HepG2 (cell line): Measurements from ENCODE around the gene PAPOLA. TPM values are rescaled to one million over a fixed set of nuclear protein-coding genes. Genes with fewer than 3 reads are reported as not detected.

ENCODE experiments used
- ATAC-seq: fragments of 200-7000 bp; cut with Tn5 transposase; 3 replicates; pipeline ENCODE4 v1.9.1; 2020; ENCODE audit warnings: mild to moderate bottlenecking, moderate library complexity
- BruUV-seq: library from RNA; stranded (reverse); fragments of 400-500 nt; replicated peaks from 2 replicates; lab custom pipeline; 2021; lab: Mats Ljungman, UMichigan
- CTCF ChIA-PET: fragments of 300-600 bp; formaldehyde crosslinking; extraction: SDS; loops from one replicate; lab custom pipeline; 2021; ENCODE audit warnings: low total read pairs, inconsistent platforms, low intra/inter-chr PET ratio; lab: Yijun Ruan, JAX
- POLR2A ChIA-PET: fragments of 350-600 bp; sonication (Branson Sonifier 250); formaldehyde crosslinking; loops from one replicate; lab custom pipeline; 2020; ENCODE audit warnings: antibody characterized with exemption, inconsistent platforms; lab: Yijun Ruan, JAX
- DNase-seq: peaks from one replicate; pipeline ENCODE4 v3.0.0-alpha.2; 2015; ENCODE audit warnings: low spot score
- FAIRE-seq: peaks from 3 replicates; lab custom pipeline; 2011; peaks lifted over from hg19 to GRCh38; lab: Jason Lieb, UNC
- H2AFZ ChIP-seq: one replicate; pipeline ENCODE4 v1.6.1; 2011; ENCODE audit warnings: low read length, inconsistent platforms
- H3K27ac ChIP-seq: fragments of 300-600 bp; 3 replicates; pipeline ENCODE4 v1.8.0; 2011; ENCODE audit warnings: mixed run types, mild to moderate bottlenecking, mixed read lengths, low read length, inconsistent platforms; ENCODE audit not compliant: insufficient read depth; ENCODE audit errors: extremely low read length
- H3K27me3 ChIP-seq, 2 experiments: fragments of 200-600 bp in 1 of 2; 2 replicates in 1 of 2; 3 replicates in 1 of 2; pipeline versions ENCODE4 v1.6.0 to v1.8.0; 2011; ENCODE audit warnings: low read length in 2 of 2, mild to moderate bottlenecking in 2 of 2, moderate library complexity in 2 of 2, inconsistent platforms in 1 of 2; ENCODE audit not compliant: insufficient read depth in 2 of 2, control insufficient read depth in 1 of 2
- H3K36me3 ChIP-seq, 2 experiments: fragments of 200-600 bp in 1 of 2; replicated peaks in 1 of 2; 2 replicates in 1 of 2; 3 replicates in 1 of 2; pipeline versions ENCODE4 v1.5.1 to v1.8.0; 2011; ENCODE audit warnings: low read length in 2 of 2, inconsistent platforms in 1 of 2; ENCODE audit not compliant: insufficient read depth in 2 of 2, control insufficient read depth in 1 of 2
- H3K4me1 ChIP-seq: 2 replicates; pipeline ENCODE4 v1.5.1; 2012; ENCODE audit warnings: low read length, inconsistent platforms; ENCODE audit not compliant: insufficient read depth
- H3K4me2 ChIP-seq: 2 replicates; pipeline ENCODE4 v1.6.0; 2011; ENCODE audit warnings: low read depth, low read length, inconsistent platforms
- H3K4me3 ChIP-seq, 3 experiments: fragments of 200-600 bp in 1 of 3; sonication (generic), shearing (Covaris generic) in 1 of 3; replicated peaks in 1 of 3; 2 replicates each; pipeline ENCODE4 v1.5.1; 2011 to 2016; ENCODE audit warnings: low read length in 3 of 3, inconsistent platforms in 2 of 3, low read depth in 2 of 3, mild to moderate bottlenecking in 2 of 3, control low read depth in 1 of 3, mixed read lengths in 1 of 3; ENCODE audit not compliant: insufficient read depth in 1 of 3
- H3K79me2 ChIP-seq: one replicate; pipeline ENCODE4 v1.6.1; 2011; ENCODE audit warnings: low read length, inconsistent platforms; ENCODE audit not compliant: insufficient read depth
- H3K9ac ChIP-seq: 2 replicates; pipeline ENCODE4 v1.6.0; 2011; ENCODE audit warnings: mild to moderate bottlenecking, low read depth, low read length, inconsistent platforms; ENCODE audit not compliant: insufficient read depth
- H3K9me3 ChIP-seq: 2 replicates; pipeline ENCODE4 v1.5.1; 2012; ENCODE audit warnings: mild to moderate bottlenecking, low read length
- H4K20me1 ChIP-seq: 2 replicates; pipeline ENCODE4 v1.6.0; 2011; ENCODE audit warnings: inconsistent platforms, mild to moderate bottlenecking, low read length, moderate library complexity; ENCODE audit not compliant: insufficient read depth
- PAX8 ChIP-seq: sonication (generic); formaldehyde crosslinking; IDR thresholded peaks from 2 replicates; pipeline ENCODE4 v1.8.0; 2022; ENCODE audit warnings: mild to moderate bottlenecking, missing genetic modification reagents, borderline replicate concordance
- SP5 ChIP-seq: IDR thresholded peaks from 2 replicates; pipeline ENCODE4 v1.6.1; 2016; ENCODE audit warnings: low read depth, borderline replicate concordance
- ZNF383 ChIP-seq: sonication (generic); formaldehyde crosslinking; IDR thresholded peaks from 2 replicates; pipeline ENCODE4 v1.4.0; 2020; ENCODE audit warnings: missing genetic modification reagents, mild to moderate bottlenecking, borderline replicate concordance
- ZNF547 ChIP-seq: sonication (generic); formaldehyde crosslinking; IDR thresholded peaks from 2 replicates; pipeline ENCODE4 v1.5.1; 2020; ENCODE audit warnings: mild to moderate bottlenecking, missing genetic modification reagents
- ZNF619 ChIP-seq: sonication (generic); formaldehyde crosslinking; IDR thresholded peaks from 2 replicates; pipeline ENCODE4 v1.4.0; 2020; ENCODE audit warnings: mild to moderate bottlenecking, missing genetic modification reagents
- ZNF773 ChIP-seq: sonication (generic); formaldehyde crosslinking; IDR thresholded peaks from 2 replicates; pipeline ENCODE4 v1.4.0; 2020; ENCODE audit warnings: missing genetic modification reagents, borderline replicate concordance
- ZNF780A ChIP-seq: sonication (generic); formaldehyde crosslinking; IDR thresholded peaks from 2 replicates; pipeline ENCODE4 v1.8.0; 2022; ENCODE audit warnings: mild to moderate bottlenecking, missing genetic modification reagents, moderate library complexity
- ZSCAN22 ChIP-seq: sonication (generic); formaldehyde crosslinking; IDR thresholded peaks from 2 replicates; pipeline ENCODE4 v1.4.0; 2020; ENCODE audit warnings: mild to moderate bottlenecking, missing genetic modification reagents
- WGBS: methylation state at CpG from one replicate; pipeline ENCODE4 v1.1.6; 2017; ENCODE audit warnings: low lambda C conversion rate; 5-methylcytosine and 5-hydroxymethylcytosine counted together
- in situ Hi-C: cut with HindIII; loops from 2 replicates; pipeline ENCODE4 v1.10.0; 2017; ENCODE audit warnings: low pct_unique_long_range_greater_than_20kb; ENCODE audit not compliant: extremely low pct_ligation_motif_present
- intact Hi-C: fragments of 100-400 bp; cut with micrococcal nuclease; formaldehyde crosslinking; loops from one replicate; pipeline ENCODE4 v1.10.0; 2022; ENCODE audit not compliant: unreplicated experiment
- polyA plus RNA-seq, 8 experiments: library from polyadenylated mRNA; depleted of rRNA in 3 of 8; stranded (reverse) in 7 of 8; unstranded in 1 of 8; fragments of >200 nt; fragmentation: Illumina TruSeq in 4 of 8; extraction: Trizol in 4 of 8; gene quantifications; 2 replicates each; pipeline versions ENCODE4 v1.2.1 to v1.2.3, GENCODE V29; 2011 to 2016; ENCODE audit warnings: low read depth in 4 of 8, missing spikeins in 1 of 8, mixed read lengths in 1 of 8; ENCODE audit not compliant: insufficient read depth in 1 of 8
- total RNA-seq, 5 experiments: library from RNA; depleted of rRNA; stranded (reverse); fragments of >200 nt; fragmentation: Illumina TruSeq; extraction: Trizol; gene quantifications; 2 replicates each; pipeline ENCODE4 v1.2.3, GENCODE V29; 2016; ENCODE audit warnings: low read depth in 1 of 5
- TF ChIP-seq, protein P1 (sequence below): sonication (generic); formaldehyde crosslinking; IDR thresholded peaks from 2 replicates; pipeline ENCODE4 v1.4.0; 2020; ENCODE audit warnings: mild to moderate bottlenecking, low read depth, missing genetic modification reagents
- TF ChIP-seq, protein P2 (sequence below): sonication (generic); formaldehyde crosslinking; IDR thresholded peaks from 2 replicates; pipeline ENCODE4 v1.5.0; 2020; ENCODE audit warnings: missing genetic modification reagents
- TF ChIP-seq, protein P3 (sequence below): sonication (generic); formaldehyde crosslinking; IDR thresholded peaks from 2 replicates; pipeline ENCODE4 v1.4.0; 2020; ENCODE audit warnings: missing genetic modification reagents, mild to moderate bottlenecking, borderline replicate concordance
- TF ChIP-seq, protein P4 (sequence below): sonication (generic); formaldehyde crosslinking; IDR thresholded peaks from 2 replicates; pipeline ENCODE4 v1.5.0; 2020; ENCODE audit warnings: missing genetic modification reagents
- TF ChIP-seq, protein P5 (sequence below): sonication (generic); formaldehyde crosslinking; IDR thresholded peaks from 2 replicates; pipeline ENCODE4 v1.5.0; 2020; ENCODE audit warnings: missing genetic modification reagents, mild to moderate bottlenecking, borderline replicate concordance

Gene PAPOLA
- total and polyA plus RNA-seq, 2 of the 13 experiments (the other 11 are each of a cell fraction or from before 2014, with no cell fraction given) = 103 to 151 TPM

GRCh38 chr14:96587823-96588385, 85.7 kb downstream of the PAPOLA start:
- WGBS = 60% methylated on average over 5 of the region's 6 CpGs
- intact Hi-C loops = no loop called here
- in situ Hi-C loops = loop anchor here (10.0 kb wide), 1 partner anchor 257 kb away; no protein-coding TSS in a partner anchor
- no peak for DNase-seq
- H3K27me3 ChIP-seq = peaks cover 0 to 17% of the 10 kb centered on the region in 2 experiments; a peak in 3 of 5 replicates
- ChIA-PET POLR2A (no interaction called here), CTCF (no interaction called here)
- H3K9me3 ChIP-seq = no peaks in the 10 kb centered on the region
- TF ChIP-seq ZNF780A (CRISPR knock-in tag) = no peak
- TF ChIP-seq, protein P1, sequence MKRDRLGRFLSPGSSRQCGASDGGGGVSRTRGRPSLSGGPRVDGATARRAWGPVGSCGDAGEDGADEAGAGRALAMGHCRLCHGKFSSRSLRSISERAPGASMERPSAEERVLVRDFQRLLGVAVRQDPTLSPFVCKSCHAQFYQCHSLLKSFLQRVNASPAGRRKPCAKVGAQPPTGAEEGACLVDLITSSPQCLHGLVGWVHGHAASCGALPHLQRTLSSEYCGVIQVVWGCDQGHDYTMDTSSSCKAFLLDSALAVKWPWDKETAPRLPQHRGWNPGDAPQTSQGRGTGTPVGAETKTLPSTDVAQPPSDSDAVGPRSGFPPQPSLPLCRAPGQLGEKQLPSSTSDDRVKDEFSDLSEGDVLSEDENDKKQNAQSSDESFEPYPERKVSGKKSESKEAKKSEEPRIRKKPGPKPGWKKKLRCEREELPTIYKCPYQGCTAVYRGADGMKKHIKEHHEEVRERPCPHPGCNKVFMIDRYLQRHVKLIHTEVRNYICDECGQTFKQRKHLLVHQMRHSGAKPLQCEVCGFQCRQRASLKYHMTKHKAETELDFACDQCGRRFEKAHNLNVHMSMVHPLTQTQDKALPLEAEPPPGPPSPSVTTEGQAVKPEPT (CRISPR knock-in tag) = no peak
- no peak for TF ChIP-seq PAX8 (CRISPR knock-in tag)
- no peak for TF ChIP-seq ZNF773 (CRISPR knock-in tag)
- TF ChIP-seq, protein P2, sequence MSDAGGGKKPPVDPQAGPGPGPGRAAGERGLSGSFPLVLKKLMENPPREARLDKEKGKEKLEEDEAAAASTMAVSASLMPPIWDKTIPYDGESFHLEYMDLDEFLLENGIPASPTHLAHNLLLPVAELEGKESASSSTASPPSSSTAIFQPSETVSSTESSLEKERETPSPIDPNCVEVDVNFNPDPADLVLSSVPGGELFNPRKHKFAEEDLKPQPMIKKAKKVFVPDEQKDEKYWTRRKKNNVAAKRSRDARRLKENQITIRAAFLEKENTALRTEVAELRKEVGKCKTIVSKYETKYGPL (CRISPR knock-in tag) = no peak
- TF ChIP-seq ZSCAN22 = no peak
- TF ChIP-seq, protein P3, sequence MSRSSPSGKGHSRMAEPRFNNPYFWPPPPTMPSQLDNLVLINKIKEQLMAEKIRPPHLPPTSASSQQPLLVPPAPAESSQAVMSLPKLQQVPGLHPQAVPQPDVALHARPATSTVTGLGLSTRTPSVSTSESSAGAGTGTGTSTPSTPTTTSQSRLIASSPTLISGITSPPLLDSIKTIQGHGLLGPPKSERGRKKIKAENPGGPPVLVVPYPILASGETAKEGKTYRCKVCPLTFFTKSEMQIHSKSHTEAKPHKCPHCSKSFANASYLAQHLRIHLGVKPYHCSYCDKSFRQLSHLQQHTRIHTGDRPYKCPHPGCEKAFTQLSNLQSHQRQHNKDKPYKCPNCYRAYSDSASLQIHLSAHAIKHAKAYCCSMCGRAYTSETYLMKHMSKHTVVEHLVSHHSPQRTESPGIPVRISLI = no peak
- TF ChIP-seq, protein P4, sequence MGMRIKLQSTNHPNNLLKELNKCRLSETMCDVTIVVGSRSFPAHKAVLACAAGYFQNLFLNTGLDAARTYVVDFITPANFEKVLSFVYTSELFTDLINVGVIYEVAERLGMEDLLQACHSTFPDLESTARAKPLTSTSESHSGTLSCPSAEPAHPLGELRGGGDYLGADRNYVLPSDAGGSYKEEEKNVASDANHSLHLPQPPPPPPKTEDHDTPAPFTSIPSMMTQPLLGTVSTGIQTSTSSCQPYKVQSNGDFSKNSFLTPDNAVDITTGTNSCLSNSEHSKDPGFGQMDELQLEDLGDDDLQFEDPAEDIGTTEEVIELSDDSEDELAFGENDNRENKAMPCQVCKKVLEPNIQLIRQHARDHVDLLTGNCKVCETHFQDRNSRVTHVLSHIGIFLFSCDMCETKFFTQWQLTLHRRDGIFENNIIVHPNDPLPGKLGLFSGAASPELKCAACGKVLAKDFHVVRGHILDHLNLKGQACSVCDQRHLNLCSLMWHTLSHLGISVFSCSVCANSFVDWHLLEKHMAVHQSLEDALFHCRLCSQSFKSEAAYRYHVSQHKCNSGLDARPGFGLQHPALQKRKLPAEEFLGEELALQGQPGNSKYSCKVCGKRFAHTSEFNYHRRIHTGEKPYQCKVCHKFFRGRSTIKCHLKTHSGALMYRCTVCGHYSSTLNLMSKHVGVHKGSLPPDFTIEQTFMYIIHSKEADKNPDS = no peak
- no peak for TF ChIP-seq SP5 (CRISPR knock-in tag)
- no peak for TF ChIP-seq ZNF619
- TF ChIP-seq, protein P5, sequence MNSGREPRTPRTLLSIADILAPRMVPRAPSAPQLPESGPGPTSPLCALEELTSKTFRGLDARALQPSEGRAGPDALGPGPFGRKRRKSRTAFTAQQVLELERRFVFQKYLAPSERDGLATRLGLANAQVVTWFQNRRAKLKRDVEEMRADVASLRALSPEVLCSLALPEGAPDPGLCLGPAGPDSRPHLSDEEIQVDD (CRISPR knock-in tag) = no peak
- no peak for TF ChIP-seq ZNF547 (CRISPR knock-in tag)
- TF ChIP-seq ZNF383 = no peak
- H3K4me1 ChIP-seq = peaks cover 11% of the 10 kb centered on the region; the same call in 1 of the 2 replicates
- no TSS peak for BruUV-seq
- no peak overlapping the region for H2AFZ ChIP-seq
- H3K9ac ChIP-seq = no peak overlapping the region
- H4K20me1 ChIP-seq = no peaks in the 10 kb centered on the region
- H3K4me2 ChIP-seq = no peak overlapping the region
- H3K79me2 ChIP-seq = no peaks in the 10 kb centered on the region
- no peak overlapping the region for H3K27ac ChIP-seq
- FAIRE-seq = no peak
- no peaks in the 10 kb centered on the region for H3K36me3 ChIP-seq
- no peak for ATAC-seq
- no peak overlapping the region for H3K4me3 ChIP-seq
